Transverse colon (tissue), 4 donors: Measurements from ENCODE around the gene ZNF775. TPM values are rescaled to one million over a fixed set of nuclear protein-coding genes. Genes with fewer than 3 reads are reported as not detected.

Experiments used
- DNase-seq: peaks from one replicate; pipeline ENCODE4 v3.0.0-alpha.2; 2019
- H3K27ac ChIP-seq, 4 donors: fragments of 200-600 bp; sonication (generic); 2 replicates each; pipeline ENCODE4 v1.5.1; 2016 to 2018; ENCODE audit warnings: inconsistent platforms in 4 of 4
- H3K27me3 ChIP-seq: fragments of 200-600 bp; sonication (generic); 2 replicates; pipeline ENCODE4 v1.5.1; 2017; ENCODE audit warnings: inconsistent platforms
- H3K36me3 ChIP-seq, 4 donors: fragments of 200-600 bp; sonication (generic); 2 replicates each; pipeline ENCODE4 v1.5.1; 2017 to 2019; ENCODE audit warnings: inconsistent platforms in 4 of 4
- H3K4me1 ChIP-seq, 4 donors: fragments of 200-600 bp; sonication (generic); 2 replicates each; pipeline ENCODE4 v1.5.1; 2017 to 2020; ENCODE audit warnings: inconsistent platforms in 4 of 4
- H3K4me3 ChIP-seq, 4 donors: fragments of 200-600 bp; sonication (generic); 1 replicate in 1 of 4; 2 replicates in 3 of 4; pipeline versions ENCODE4 v1.5.1 to v1.6.1; 2017 to 2019; ENCODE audit warnings: inconsistent platforms in 4 of 4
- H3K9me3 ChIP-seq, 2 donors: fragments of 200-600 bp; sonication (generic); 2 replicates each; pipeline ENCODE4 v1.5.1; 2017 to 2019; ENCODE audit warnings: inconsistent platforms in 2 of 2
- CTCF ChIP-seq, 5 experiments: fragments of 200-600 bp in 3 of 5; fragments of 450-650 bp in 2 of 5; sonication (generic) in 3 of 5; IDR thresholded peaks; 1 replicate in 2 of 5; 2 replicates in 3 of 5; pipeline ENCODE4 v1.5.1; 2016 to 2017; ENCODE audit warnings: antibody characterized with exemption in 5 of 5, inconsistent platforms in 3 of 5, mild to moderate bottlenecking in 2 of 5, moderate library complexity in 1 of 5
- EP300 ChIP-seq: sonication (generic); formaldehyde crosslinking; IDR thresholded peaks from one replicate; pipeline ENCODE4 v1.6.1; 2017; ENCODE audit warnings: antibody characterized with exemption, low read depth
- POLR2A ChIP-seq: fragments of 450-650 bp; IDR thresholded peaks from one replicate; pipeline ENCODE4 v1.6.1; 2016; ENCODE audit warnings: antibody characterized with exemption, mild to moderate bottlenecking, moderate library complexity
- POLR2AphosphoS5 ChIP-seq, 3 donors: sonication (generic); formaldehyde crosslinking; IDR thresholded peaks; one replicate each; pipeline ENCODE4 v1.6.1; 2016; ENCODE audit warnings: antibody characterized with exemption in 3 of 3
- WGBS, 2 donors: methylation state at CpG; one replicate each; pipeline ENCODE4 v1.1.5; 2018; ENCODE audit warnings: low coverage in 1 of 2; 5-methylcytosine and 5-hydroxymethylcytosine counted together
- in situ Hi-C, 4 donors: fragments of 200-750 bp; cut with MboI; loops; one replicate each; pipeline versions ENCODE4 v1.15.0 to v1.15.1; 2017; ENCODE audit warnings: low sequenced_read_pairs in 3 of 4, low pct_ligation_motif_present in 1 of 4, low pct_unique_long_range_greater_than_20kb in 1 of 4
- intact Hi-C: fragments of 100-400 bp; cut with DNase I; formaldehyde crosslinking; loops from one replicate; pipeline ENCODE4 v1.15.1; 2023; ENCODE audit warnings: low total_unique reads
- total RNA-seq, 4 donors: library from RNA; depleted of rRNA; stranded (reverse); fragments of >200 nt; gene quantifications; one replicate each; pipeline ENCODE4 v1.1.0, GENCODE V29; 2016

The ZNF775 gene
- total RNA-seq, 4 donors from 2014 or later = 8.9 to 75.2 (median 15.2) TPM

DNA sequence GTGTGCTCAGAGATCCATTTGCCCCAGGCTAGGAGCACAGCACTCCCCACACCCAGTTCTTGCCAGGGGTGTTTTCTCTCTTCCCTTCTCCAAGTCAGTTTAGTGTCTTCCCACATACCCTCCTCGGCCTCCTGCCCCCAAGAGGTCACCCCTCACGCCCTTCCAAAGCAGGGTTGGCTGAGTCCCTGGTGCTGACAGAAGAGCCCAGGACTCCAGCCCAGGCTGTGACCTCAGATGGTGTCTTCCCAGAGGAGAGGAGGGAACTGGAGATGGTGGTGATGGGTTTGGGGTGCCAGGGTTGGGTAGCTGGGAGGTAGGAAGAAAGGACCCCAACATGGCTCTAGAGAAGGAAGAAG lies 19.8 kb downstream of the ZNF775 start:
- DNase-seq = no peak
- no peak overlapping the region for H3K27ac ChIP-seq
- H3K4me3 ChIP-seq = no peak overlapping the region
- WGBS, 2 donors = 83% methylated on average over 2 of the region's 2 CpGs; no CpG with 5 or more reads in 1 of the 2 donors
- no peaks in the 10 kb centered on the region for H3K9me3 ChIP-seq
- H3K4me1 ChIP-seq = peaks cover 3 to 32% (median 19%) of the 10 kb centered on the region in 4 donors
- no peaks in the 10 kb centered on the region for H3K36me3 ChIP-seq
- in situ Hi-C loops (no loop called here), intact Hi-C loops (no loop called here)
- H3K27me3 ChIP-seq = no peaks in the 10 kb centered on the region
- TF ChIP-seq EP300 = no peak
- no peak for TF ChIP-seq POLR2A
- TF ChIP-seq POLR2AphosphoS5 (IDR thresholded peaks at IDR 0.05) = no peak
- no peak for TF ChIP-seq CTCF (IDR thresholded peaks at IDR 0.05)

GRCh38 chr7:150399421-150400007 lies 20.4 kb downstream of the ZNF775 start:
- no peaks in the 10 kb centered on the region for H3K27me3 ChIP-seq
- DNase-seq = peak; percentile 4
- TF ChIP-seq POLR2A (no peak), EP300 (no peak), POLR2AphosphoS5 (IDR thresholded peaks at IDR 0.05) (no peak), CTCF (IDR thresholded peaks at IDR 0.05) (no peak)
- H3K36me3 ChIP-seq = no peaks in the 10 kb centered on the region
- WGBS, 2 donors = 86 to 90% methylated on average over 2 to 15 of the region's 15 CpGs
- intact Hi-C loops = no loop called here
- H3K4me3 ChIP-seq = no peak overlapping the region
- peaks cover 8 to 32% (median 22%) of the 10 kb centered on the region in 4 donors for H3K4me1 ChIP-seq
- H3K9me3 ChIP-seq = no peaks in the 10 kb centered on the region
- in situ Hi-C loops = loop anchor here in 3 of 4 donors (25.0 kb wide), 1 partner anchor 87 kb away; the partner anchor contains the start of genes ACTR3C (in 3 of the 3) and LRRC61 (in 3 of the 3)
- H3K27ac ChIP-seq = no peak overlapping the region

DNA sequence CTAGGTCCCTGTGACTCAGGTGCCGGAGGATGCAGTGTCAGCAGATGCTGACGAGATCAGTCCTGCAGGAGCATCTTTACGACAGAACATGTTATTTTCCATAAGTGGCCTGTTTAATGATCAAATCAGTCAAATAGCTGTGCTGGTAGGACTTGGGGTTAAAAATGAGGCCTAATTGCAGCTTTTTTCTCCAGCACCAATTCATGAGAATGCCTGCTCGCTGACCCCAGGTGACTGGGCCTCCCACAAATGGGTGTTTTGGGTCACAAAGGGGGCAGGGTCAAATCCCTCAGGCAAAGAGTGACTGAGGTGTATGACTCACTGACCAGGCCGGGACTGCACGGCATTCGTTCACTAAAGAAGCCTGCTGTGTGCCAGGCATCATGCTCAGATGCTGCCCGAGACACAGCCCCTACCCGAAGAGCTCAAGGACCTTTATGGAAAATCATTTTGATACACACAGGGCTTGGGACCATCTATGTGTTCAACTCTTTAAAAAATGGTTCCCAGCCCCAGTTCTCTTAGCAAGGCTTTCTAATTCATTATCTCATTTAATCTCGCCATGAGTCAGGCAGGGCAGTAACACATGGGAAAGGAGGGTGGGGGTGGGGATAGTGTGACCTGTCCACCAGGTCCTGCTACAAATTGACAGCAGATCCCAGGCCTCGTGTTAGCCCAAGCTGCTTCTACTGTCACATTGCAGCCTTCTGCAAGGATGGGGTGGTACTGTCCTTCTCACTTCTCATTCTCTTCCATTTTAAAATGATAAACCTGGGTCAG lies 21.1 kb downstream of the ZNF775 start:
- Histone ChIP-seq H3K9me3 (no peaks in the 10 kb centered on the region), H3K4me3 (no peak overlapping the region), H3K4me1 (peaks cover 8 to 30% (median 26%) of the 10 kb centered on the region in 4 donors), H3K36me3 (no peaks in the 10 kb centered on the region), H3K27ac (no peak overlapping the region), H3K27me3 (no peaks in the 10 kb centered on the region)
- in situ Hi-C loops = loop anchor here in 3 of 4 donors (25.0 kb wide), 1 partner anchor 88 kb away; the partner anchor contains the start of genes ACTR3C (in 3 of the 3) and LRRC61 (in 3 of the 3)
- DNase-seq = no peak
- TF ChIP-seq CTCF (IDR thresholded peaks at IDR 0.05) = no peak
- no peak for TF ChIP-seq POLR2A
- TF ChIP-seq POLR2AphosphoS5 (IDR thresholded peaks at IDR 0.05) = no peak
- TF ChIP-seq EP300 = no peak
- WGBS, 2 donors = 41 to 82% methylated on average over 2 to 11 of the region's 11 CpGs
- intact Hi-C loops = no loop called here

DNA sequence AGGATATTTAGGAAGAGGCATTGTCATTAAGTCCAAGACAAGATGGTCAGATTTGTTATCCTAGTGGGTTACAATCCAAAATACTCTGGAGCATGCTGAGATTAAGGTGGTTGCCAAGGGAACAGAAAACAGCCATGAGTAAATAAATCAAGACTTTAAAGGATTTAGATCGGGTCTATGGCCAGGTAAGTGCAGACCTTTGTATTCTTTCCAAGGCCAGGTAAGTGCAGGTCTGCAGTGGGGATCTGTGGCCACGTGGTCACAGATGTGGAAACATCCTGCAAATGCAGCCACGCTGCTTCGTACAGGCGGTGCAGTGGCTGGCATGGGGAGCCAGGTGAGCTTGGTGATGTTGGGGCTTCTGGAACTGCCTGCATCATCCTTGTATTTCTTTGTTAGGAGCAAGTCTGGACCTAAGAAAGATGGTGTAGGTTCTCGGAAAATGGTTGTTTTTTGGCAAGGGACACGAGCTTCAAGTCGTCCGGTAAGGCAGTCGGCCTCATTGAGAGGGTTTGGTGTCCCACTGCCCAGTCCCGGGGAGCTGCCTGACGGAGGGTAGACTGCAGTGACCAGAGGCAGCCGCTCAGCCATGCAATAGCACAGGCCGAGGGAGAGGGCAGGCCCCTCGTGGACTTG lies 21.8 kb downstream of the ZNF775 start:
- in situ Hi-C loops (loop anchor here in 3 of 4 donors (25.0 kb wide), 1 partner anchor 89 kb away; the partner anchor contains the start of genes ACTR3C (in 3 of the 3) and LRRC61 (in 3 of the 3)), intact Hi-C loops (no loop called here)
- no peaks in the 10 kb centered on the region for H3K36me3 ChIP-seq
- H3K27me3 ChIP-seq = no peaks in the 10 kb centered on the region
- DNase-seq = peak; percentile 6
- 79% methylated on average over 15 of the region's 15 CpGs; no CpG with 5 or more reads in 1 of the 2 donors for WGBS, 2 donors
- no peak overlapping the region for H3K4me3 ChIP-seq
- no peak overlapping the region for H3K27ac ChIP-seq
- no peak for TF ChIP-seq EP300
- no peak for TF ChIP-seq POLR2AphosphoS5 (IDR thresholded peaks at IDR 0.05)
- no peak for TF ChIP-seq CTCF (IDR thresholded peaks at IDR 0.05)
- TF ChIP-seq POLR2A = no peak
- peaks cover 8 to 30% (median 26%) of the 10 kb centered on the region in 4 donors for H3K4me1 ChIP-seq
- no peaks in the 10 kb centered on the region for H3K9me3 ChIP-seq
